Thyroid gland (tissue), 4 donors: Measurements from ENCODE around the gene TBCD. TPM values are rescaled to one million over a fixed set of nuclear protein-coding genes. Genes with fewer than 3 reads are reported as not detected.
A peak's percentile ranks its signal among the peaks of the same experiment; 100 is the strongest.

Experiments used
- DNase-seq, 2 donors: peaks; one replicate each; pipeline ENCODE4 v3.0.0-alpha.2; 2019
- H3K27ac ChIP-seq, 3 donors: fragments of 200-600 bp; sonication (generic); 1 replicate in 2 of 3; 2 replicates in 1 of 3; pipeline ENCODE4 v1.5.1; 2016 to 2019; ENCODE audit warnings: mild to moderate bottlenecking in 1 of 3, moderate library complexity in 1 of 3
- H3K27me3 ChIP-seq: fragments of 200-600 bp; sonication (generic); one replicate; pipeline ENCODE4 v1.5.1; 2019
- H3K36me3 ChIP-seq, 2 donors: fragments of 200-600 bp; sonication (generic); one replicate each; pipeline ENCODE4 v1.5.1; 2016 to 2019
- H3K4me1 ChIP-seq, 2 donors: fragments of 200-600 bp; sonication (generic); one replicate each; pipeline ENCODE4 v1.5.1; 2017 to 2019
- H3K4me3 ChIP-seq, 3 donors: fragments of 200-600 bp; sonication (generic); replicated peaks in 1 of 3; 1 replicate in 2 of 3; 2 replicates in 1 of 3; pipeline ENCODE4 v1.5.1; 2016; ENCODE audit warnings: mild to moderate bottlenecking in 1 of 3
- H3K9me3 ChIP-seq: fragments of 200-600 bp; sonication (generic); one replicate; pipeline ENCODE4 v1.5.1; 2017
- CTCF ChIP-seq, 6 experiments: fragments of 200-600 bp in 3 of 6; fragments of 450-650 bp in 3 of 6; sonication (generic) in 3 of 6; IDR thresholded peaks; one replicate each; pipeline ENCODE4 v1.5.1; 2016 to 2019; ENCODE audit warnings: antibody characterized with exemption in 6 of 6, mild to moderate bottlenecking in 2 of 6, inconsistent platforms in 1 of 6, moderate library complexity in 1 of 6
- POLR2A ChIP-seq, 2 donors: fragments of 450-650 bp; IDR thresholded peaks; one replicate each; pipeline ENCODE4 v1.6.1; 2017; ENCODE audit warnings: antibody characterized with exemption in 2 of 2, mild to moderate bottlenecking in 2 of 2, moderate library complexity in 1 of 2
- WGBS, 2 donors: methylation state at CpG; one replicate each; pipeline ENCODE4 v1.1.5; 2017; 5-methylcytosine and 5-hydroxymethylcytosine counted together
- intact Hi-C: fragments of 100-400 bp; cut with DNase I; formaldehyde crosslinking; loops from one replicate; pipeline ENCODE4 v1.15.1; 2023
- total RNA-seq, 4 donors: library from RNA; depleted of rRNA; stranded (reverse); fragments of >200 nt; gene quantifications; one replicate each; pipeline ENCODE4 v1.2.3, GENCODE V29; 2016

TBCD gene
- total RNA-seq, 4 donors from 2014 or later = 72.6 to 85.9 (median 79.6) TPM

GRCh38 chr17:82917699-82918345 lies 166.0 kb downstream of the TBCD start:
- no peak for TF ChIP-seq POLR2A (IDR thresholded peaks at IDR 0.05)
- TF ChIP-seq CTCF (IDR thresholded peaks at IDR 0.05) = peak in 5 of 6 experiments; percentile 22 to 50 (median 41)
- Histone ChIP-seq H3K27me3 (no peaks in the 10 kb centered on the region), H3K4me1 (peaks cover 0 to 8% of the 10 kb centered on the region in 2 donors), H3K9me3 (no peaks in the 10 kb centered on the region), H3K36me3 (no peaks in the 10 kb centered on the region), H3K27ac (no peak overlapping the region), H3K4me3 (no peak overlapping the region)
- peak; percentile 32 to 46 for DNase-seq
- intact Hi-C loops = loop anchor here (5.0 kb wide), 1 partner anchor 136 kb away; no protein-coding TSS in a partner anchor
- 74 to 75% methylated on average over 19 of the region's 19 CpGs for WGBS, 2 donors

GRCh38 chr17:82918508-82918907 lies 166.6 kb downstream of the TBCD start:
- no peak overlapping the region for H3K4me3 ChIP-seq
- no peak overlapping the region for H3K27ac ChIP-seq
- H3K27me3 ChIP-seq = no peaks in the 10 kb centered on the region
- no peak for DNase-seq
- peaks cover 0 to 8% of the 10 kb centered on the region in 2 donors for H3K4me1 ChIP-seq
- intact Hi-C loops = loop anchor here (5.0 kb wide), 1 partner anchor 136 kb away; no protein-coding TSS in a partner anchor
- no peaks in the 10 kb centered on the region for H3K9me3 ChIP-seq
- H3K36me3 ChIP-seq = no peaks in the 10 kb centered on the region
- no peak for TF ChIP-seq CTCF (IDR thresholded peaks at IDR 0.05)
- no peak for TF ChIP-seq POLR2A (IDR thresholded peaks at IDR 0.05)
- WGBS, 2 donors = 93 to 98% methylated on average over 19 of the region's 19 CpGs

GRCh38 chr17:82920150-82920549 lies 168.3 kb downstream of the TBCD start:
- DNase-seq = no peak
- peaks cover 2% of the 10 kb centered on the region in 2 donors for H3K36me3 ChIP-seq
- H3K27ac ChIP-seq = no peak overlapping the region
- WGBS, 2 donors = 88% methylated on average over 10 to 15 of the region's 15 CpGs
- no peaks in the 10 kb centered on the region for H3K27me3 ChIP-seq
- H3K9me3 ChIP-seq = no peaks in the 10 kb centered on the region
- no peak overlapping the region for H3K4me3 ChIP-seq
- intact Hi-C loops = no loop called here
- H3K4me1 ChIP-seq = no peaks in the 10 kb centered on the region
- TF ChIP-seq POLR2A (IDR thresholded peaks at IDR 0.05) = no peak
- no peak for TF ChIP-seq CTCF (IDR thresholded peaks at IDR 0.05)

- H3K4me3 ChIP-seq = no peak overlapping the region
- no peaks in the 10 kb centered on the region for H3K27me3 ChIP-seq
- 91% methylated on average over 15 to 16 of the region's 16 CpGs for WGBS, 2 donors
- no peak overlapping the region for H3K27ac ChIP-seq
- intact Hi-C loops = no loop called here
- no peaks in the 10 kb centered on the region for H3K9me3 ChIP-seq
- H3K4me1 ChIP-seq = no peaks in the 10 kb centered on the region
- no peak for DNase-seq
- H3K36me3 ChIP-seq = peaks cover 7 to 8% of the 10 kb centered on the region in 2 donors
- TF ChIP-seq POLR2A (IDR thresholded peaks at IDR 0.05) = no peak
- no peak for TF ChIP-seq CTCF (IDR thresholded peaks at IDR 0.05)
Measured at GRCh38 chr17:82920715-82921114, 168.8 kb downstream of the TBCD start.

GRCh38 chr17:82921426-82921825 lies 169.6 kb downstream of the TBCD start:
- WGBS, 2 donors = 94% methylated on average over 13 of the region's 13 CpGs
- H3K27ac ChIP-seq = no peak overlapping the region
- no peaks in the 10 kb centered on the region for H3K9me3 ChIP-seq
- intact Hi-C loops = no loop called here
- no peak overlapping the region for H3K4me3 ChIP-seq
- no peak for DNase-seq
- no peaks in the 10 kb centered on the region for H3K27me3 ChIP-seq
- TF ChIP-seq CTCF (IDR thresholded peaks at IDR 0.05) (no peak), POLR2A (IDR thresholded peaks at IDR 0.05) (no peak)
- H3K36me3 ChIP-seq = peaks cover 9 to 12% of the 10 kb centered on the region in 2 donors
- H3K4me1 ChIP-seq = no peaks in the 10 kb centered on the region
